WERI-Rb-1 (cell line): ENCODE results near the gene RASGRF1.

Experiments used
- DNase-seq: peaks from one replicate; pipeline ENCODE4 v3.0.0-alpha.2; 2020
- H3K27ac ChIP-seq: fragments of 250-450 bp; sonication (Bioruptor Pico); 2 replicates; pipeline ENCODE4 v1.5.1; 2020; ENCODE audit warnings: mild to moderate bottlenecking, moderate library complexity
- H3K27me3 ChIP-seq: fragments of 250-450 bp; sonication (Bioruptor Pico); 2 replicates; pipeline ENCODE4 v1.5.1; 2021; ENCODE audit warnings: mild to moderate bottlenecking, low read depth, moderate library complexity; ENCODE audit not compliant: insufficient read depth, severe bottlenecking
- H3K36me3 ChIP-seq: fragments of 250-450 bp; sonication (Bioruptor Pico); 2 replicates; pipeline ENCODE4 v1.5.1; 2020; ENCODE audit warnings: mild to moderate bottlenecking, moderate library complexity
- H3K4me3 ChIP-seq: 2 replicates; pipeline ENCODE4 v1.5.1; 2011; ENCODE audit warnings: low read depth, mild to moderate bottlenecking, control low read depth, low read length
- H3K9me3 ChIP-seq: fragments of 250-450 bp; sonication (Bioruptor Pico); 2 replicates; pipeline ENCODE4 v1.5.1; 2021; ENCODE audit warnings: mild to moderate bottlenecking, moderate library complexity; ENCODE audit not compliant: severe bottlenecking
- TF ChIP-seq, protein P1 (sequence below): IDR thresholded peaks from 2 replicates; pipeline ENCODE4 v1.5.1; 2011; ENCODE audit warnings: low read depth, mild to moderate bottlenecking, control low read depth, inconsistent platforms, low read length

RASGRF1 gene

DNA sequence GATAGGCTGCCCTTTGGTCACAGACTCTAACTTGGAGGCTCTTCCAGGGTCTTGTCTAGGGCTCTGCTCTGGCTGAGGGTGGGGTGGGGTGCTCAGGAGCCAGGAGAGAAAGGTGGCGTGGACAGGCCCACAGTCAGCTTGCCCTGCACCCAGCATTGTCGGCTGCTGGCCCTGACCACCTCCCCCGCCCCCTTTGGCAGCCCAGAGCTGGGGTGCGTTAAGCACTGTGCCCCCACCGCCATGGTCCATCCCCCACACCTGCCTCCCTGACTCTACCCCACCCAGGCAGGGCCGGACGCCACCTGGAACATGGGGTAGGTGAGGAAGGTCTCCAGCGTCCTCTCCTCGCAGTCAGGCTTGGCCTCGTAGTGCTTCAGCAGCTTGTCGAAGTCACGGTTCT, 58.8 kb downstream of the RASGRF1 start:
- H3K27ac ChIP-seq, result no peak overlapping the region
- H3K9me3 ChIP-seq, result no peaks in the 10 kb centered on the region
- DNase-seq, result no peak
- no peak overlapping the region for H3K4me3 ChIP-seq
- H3K36me3 ChIP-seq, result no peaks in the 10 kb centered on the region
- TF ChIP-seq, protein P1, sequence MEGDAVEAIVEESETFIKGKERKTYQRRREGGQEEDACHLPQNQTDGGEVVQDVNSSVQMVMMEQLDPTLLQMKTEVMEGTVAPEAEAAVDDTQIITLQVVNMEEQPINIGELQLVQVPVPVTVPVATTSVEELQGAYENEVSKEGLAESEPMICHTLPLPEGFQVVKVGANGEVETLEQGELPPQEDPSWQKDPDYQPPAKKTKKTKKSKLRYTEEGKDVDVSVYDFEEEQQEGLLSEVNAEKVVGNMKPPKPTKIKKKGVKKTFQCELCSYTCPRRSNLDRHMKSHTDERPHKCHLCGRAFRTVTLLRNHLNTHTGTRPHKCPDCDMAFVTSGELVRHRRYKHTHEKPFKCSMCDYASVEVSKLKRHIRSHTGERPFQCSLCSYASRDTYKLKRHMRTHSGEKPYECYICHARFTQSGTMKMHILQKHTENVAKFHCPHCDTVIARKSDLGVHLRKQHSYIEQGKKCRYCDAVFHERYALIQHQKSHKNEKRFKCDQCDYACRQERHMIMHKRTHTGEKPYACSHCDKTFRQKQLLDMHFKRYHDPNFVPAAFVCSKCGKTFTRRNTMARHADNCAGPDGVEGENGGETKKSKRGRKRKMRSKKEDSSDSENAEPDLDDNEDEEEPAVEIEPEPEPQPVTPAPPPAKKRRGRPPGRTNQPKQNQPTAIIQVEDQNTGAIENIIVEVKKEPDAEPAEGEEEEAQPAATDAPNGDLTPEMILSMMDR, result no peak
- no peaks in the 10 kb centered on the region for H3K27me3 ChIP-seq

DNA sequence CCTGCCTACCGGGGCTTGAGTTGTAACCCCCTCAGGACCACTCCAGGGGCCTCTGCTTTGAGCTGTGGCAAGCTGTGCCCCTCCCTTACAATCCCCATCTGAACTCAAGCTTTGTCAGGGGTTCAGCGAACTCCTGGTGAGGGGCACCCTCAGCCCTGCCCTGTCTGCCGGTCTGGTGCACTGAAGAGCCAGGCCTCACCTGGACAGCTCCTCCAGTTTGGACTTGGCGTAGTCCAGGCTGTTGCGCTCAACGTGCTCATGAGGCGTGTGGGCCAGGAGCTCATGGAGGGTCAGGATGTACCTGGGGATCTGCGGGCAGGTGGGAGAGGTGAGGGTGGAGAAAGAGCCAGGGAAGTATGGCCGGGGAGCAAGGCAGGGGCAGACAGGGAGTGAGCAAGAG, 59.4 kb downstream of the RASGRF1 start:
- Histone ChIP-seq H3K36me3 (no peaks in the 10 kb centered on the region), H3K27me3 (no peaks in the 10 kb centered on the region), H3K4me3 (no peak overlapping the region), H3K27ac (no peak overlapping the region), H3K9me3 (no peaks in the 10 kb centered on the region)
- TF ChIP-seq, protein P1, result no peak
- DNase-seq, result no peak

DNA sequence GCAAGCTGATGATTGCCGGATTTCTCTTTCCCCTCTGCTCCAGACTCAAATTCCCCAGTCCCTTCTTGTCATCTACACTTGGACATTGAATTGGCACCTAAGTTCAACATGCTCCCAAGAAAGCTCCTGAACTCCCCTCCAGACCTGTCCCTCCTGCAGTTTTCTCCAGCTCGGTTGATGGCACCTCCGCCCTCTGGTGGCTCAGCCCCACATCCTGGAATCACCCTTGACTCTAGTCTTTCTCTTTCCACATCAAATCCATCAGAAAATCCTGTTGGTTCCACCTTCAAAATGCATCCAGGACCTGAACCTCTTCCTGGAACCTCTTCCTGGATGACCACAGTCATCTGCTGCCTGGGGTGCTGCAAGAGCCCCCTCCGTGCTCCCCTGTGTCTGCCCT, 60.1 kb downstream of the RASGRF1 start:
- DNase-seq, result no peak
- no peaks in the 10 kb centered on the region for H3K9me3 ChIP-seq
- H3K27ac ChIP-seq, result no peak overlapping the region
- TF ChIP-seq, protein P1, result 0 out of 2 replicates have a peak, but pooled peaks have one; percentile 13
- no peaks in the 10 kb centered on the region for H3K27me3 ChIP-seq
- H3K4me3 ChIP-seq, result no peak overlapping the region
- H3K36me3 ChIP-seq, result no peaks in the 10 kb centered on the region

DNA sequence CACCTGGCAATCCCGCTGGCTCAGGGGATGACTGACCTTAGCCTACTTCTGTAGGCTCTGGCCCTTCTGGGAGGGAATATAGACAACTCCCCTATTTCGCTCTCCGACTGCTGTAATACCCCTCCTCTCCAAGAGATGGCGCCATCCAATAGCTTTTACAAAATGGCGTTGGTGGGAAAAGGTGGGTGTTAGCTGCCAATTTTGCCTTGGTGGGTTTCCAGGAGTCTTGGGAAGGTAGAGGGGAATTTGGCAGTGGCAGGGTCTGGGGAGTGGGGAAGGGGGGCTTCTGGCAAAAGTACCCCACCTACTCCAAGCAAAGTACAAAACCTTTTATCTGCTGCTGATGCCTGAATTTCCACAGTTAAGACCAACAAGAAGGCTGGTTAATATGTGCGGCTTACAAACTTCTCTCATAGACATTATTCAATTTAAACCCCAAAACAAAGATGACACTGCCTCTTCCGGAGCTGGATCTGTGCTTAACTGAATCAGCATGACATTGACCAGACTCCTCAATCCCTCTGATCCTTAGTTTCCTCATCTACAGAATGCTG, 62.1 kb downstream of the RASGRF1 start:
- no peaks in the 10 kb centered on the region for H3K36me3 ChIP-seq
- TF ChIP-seq, protein P1, result peak; percentile 81
- peak; percentile 60 for DNase-seq
- no peaks in the 10 kb centered on the region for H3K27me3 ChIP-seq
- no peak overlapping the region for H3K4me3 ChIP-seq
- no peak overlapping the region for H3K27ac ChIP-seq
- no peaks in the 10 kb centered on the region for H3K9me3 ChIP-seq

DNA sequence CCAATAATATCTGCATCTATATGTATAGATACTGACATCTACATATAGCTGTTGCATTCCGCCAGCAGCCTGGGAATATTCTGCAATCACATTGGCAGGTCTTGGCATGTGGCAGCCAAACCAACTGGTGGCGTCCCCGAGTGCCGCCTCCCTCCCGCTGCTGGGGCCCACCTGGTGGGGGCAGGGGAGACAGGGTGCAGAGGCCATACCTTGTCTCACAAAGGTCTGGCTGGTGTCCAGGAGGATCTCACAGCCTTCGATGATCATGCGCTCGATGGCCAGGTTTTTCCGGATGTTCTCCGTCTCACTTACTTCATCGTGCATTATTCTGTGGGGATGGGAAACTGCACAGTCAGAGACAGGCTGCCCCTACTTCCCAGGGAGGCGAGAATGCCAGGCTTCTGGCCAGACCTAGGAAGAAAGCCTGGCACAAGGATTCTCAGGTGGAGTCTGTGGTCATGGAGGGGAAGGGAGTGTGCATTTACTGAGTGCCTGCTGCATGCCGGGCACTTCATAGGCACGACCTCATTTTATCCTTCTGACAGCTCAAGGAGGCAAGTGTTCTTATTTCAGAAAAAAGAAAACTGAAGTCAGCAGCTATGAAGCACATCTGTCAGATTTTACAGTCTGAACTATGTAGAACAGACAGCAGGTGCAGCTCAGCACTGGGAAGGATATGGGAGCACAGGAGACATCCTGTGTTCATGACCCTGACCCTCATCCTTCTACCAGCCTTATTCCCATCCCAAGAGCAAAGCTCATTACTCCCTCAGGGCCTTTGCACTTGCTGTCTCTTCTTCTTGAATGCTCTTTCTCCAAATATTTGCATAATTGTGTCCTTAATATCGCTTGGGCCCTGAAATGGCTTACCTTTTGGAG, 62.8 kb downstream of the RASGRF1 start:
- Histone ChIP-seq H3K9me3 (no peaks in the 10 kb centered on the region), H3K27me3 (no peaks in the 10 kb centered on the region), H3K36me3 (no peaks in the 10 kb centered on the region), H3K4me3 (no peak overlapping the region), H3K27ac (no peak overlapping the region)
- DNase-seq, result no peak
- TF ChIP-seq, protein P1, result no peak

DNA sequence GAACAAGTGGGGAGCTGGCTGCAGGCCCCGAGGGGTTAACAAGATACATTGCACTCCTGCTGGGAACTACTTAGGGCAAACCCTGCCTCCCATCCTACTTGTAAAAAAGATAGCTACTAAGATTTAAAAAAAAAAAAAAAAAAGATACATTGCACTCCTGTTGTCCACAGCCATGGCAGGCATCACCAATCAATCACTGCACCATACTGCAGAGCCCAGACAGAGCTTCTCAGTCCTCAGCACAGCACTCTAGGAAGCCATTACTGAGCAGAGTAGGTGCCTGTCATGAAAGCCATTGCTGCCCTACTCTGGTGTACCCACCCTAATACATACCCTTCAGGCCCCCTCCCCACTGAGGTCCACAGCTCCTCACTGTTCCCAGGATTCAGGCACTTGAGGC, 64.8 kb downstream of the RASGRF1 start:
- H3K27me3 ChIP-seq, result no peaks in the 10 kb centered on the region
- TF ChIP-seq, protein P1, result no peak
- H3K4me3 ChIP-seq, result no peak overlapping the region
- H3K9me3 ChIP-seq, result no peaks in the 10 kb centered on the region
- no peaks in the 10 kb centered on the region for H3K36me3 ChIP-seq
- no peak for DNase-seq
- H3K27ac ChIP-seq, result no peak overlapping the region
